ENCODE data around the gene SCAPER. TPM values are rescaled to one million over a fixed set of nuclear protein-coding genes. Genes with fewer than 3 reads are reported as not detected.

The SCAPER gene
- total RNA-seq, 3 donors from 2014 or later, result 15.8 to 33.1 (median 33.0) TPM

DNA sequence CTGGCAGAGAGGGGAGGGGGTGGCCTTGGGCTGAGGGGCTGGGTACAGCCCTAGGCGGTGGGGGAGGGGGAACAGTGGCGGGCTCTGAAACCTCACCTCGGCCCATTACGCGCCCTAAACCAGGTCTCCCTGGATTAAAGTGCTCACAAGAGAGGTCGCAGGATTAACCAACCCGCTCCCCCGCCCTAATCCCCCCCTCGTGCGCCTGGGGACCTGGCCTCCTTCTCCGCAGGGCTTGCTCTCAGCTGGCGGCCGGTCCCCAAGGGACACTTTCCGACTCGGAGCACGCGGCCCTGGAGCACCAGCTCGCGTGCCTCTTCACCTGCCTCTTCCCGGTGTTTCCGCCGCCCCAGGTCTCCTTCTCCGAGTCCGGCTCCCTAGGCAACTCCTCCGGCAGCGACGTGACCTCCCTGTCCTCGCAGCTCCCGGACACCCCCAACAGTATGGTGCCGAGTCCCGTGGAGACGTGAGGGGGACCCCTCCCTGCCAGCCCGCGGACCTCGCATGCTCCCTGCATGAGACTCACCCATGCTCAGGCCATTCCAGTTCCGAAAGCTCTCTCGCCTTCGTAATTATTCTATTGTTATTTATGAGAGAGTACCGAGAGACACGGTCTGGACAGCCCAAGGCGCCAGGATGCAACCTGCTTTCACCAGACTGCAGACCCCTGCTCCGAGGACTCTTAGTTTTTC, 563.6 kb downstream of the SCAPER start:
- Histone ChIP-seq H3K36me3 (ENCODE audit: low read depth) (no peaks in the 10 kb centered on the region), H3K4me3 (no peak overlapping the region), H3K9me3 (no peaks in the 10 kb centered on the region), H3K4me1 (ENCODE audit: low read depth) (peaks cover 43% of the 10 kb centered on the region)
- intact Hi-C loops (cut with DNase I, micrococcal nuclease), result no loop called here
- peak in 2 of 3 donors; percentile 30 to 66 for DNase-seq
- TF ChIP-seq, protein P1, sequence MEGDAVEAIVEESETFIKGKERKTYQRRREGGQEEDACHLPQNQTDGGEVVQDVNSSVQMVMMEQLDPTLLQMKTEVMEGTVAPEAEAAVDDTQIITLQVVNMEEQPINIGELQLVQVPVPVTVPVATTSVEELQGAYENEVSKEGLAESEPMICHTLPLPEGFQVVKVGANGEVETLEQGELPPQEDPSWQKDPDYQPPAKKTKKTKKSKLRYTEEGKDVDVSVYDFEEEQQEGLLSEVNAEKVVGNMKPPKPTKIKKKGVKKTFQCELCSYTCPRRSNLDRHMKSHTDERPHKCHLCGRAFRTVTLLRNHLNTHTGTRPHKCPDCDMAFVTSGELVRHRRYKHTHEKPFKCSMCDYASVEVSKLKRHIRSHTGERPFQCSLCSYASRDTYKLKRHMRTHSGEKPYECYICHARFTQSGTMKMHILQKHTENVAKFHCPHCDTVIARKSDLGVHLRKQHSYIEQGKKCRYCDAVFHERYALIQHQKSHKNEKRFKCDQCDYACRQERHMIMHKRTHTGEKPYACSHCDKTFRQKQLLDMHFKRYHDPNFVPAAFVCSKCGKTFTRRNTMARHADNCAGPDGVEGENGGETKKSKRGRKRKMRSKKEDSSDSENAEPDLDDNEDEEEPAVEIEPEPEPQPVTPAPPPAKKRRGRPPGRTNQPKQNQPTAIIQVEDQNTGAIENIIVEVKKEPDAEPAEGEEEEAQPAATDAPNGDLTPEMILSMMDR (IDR thresholded peaks at IDR 0.05), result no peak
- ATAC-seq, result peak; percentile 17

DNA sequence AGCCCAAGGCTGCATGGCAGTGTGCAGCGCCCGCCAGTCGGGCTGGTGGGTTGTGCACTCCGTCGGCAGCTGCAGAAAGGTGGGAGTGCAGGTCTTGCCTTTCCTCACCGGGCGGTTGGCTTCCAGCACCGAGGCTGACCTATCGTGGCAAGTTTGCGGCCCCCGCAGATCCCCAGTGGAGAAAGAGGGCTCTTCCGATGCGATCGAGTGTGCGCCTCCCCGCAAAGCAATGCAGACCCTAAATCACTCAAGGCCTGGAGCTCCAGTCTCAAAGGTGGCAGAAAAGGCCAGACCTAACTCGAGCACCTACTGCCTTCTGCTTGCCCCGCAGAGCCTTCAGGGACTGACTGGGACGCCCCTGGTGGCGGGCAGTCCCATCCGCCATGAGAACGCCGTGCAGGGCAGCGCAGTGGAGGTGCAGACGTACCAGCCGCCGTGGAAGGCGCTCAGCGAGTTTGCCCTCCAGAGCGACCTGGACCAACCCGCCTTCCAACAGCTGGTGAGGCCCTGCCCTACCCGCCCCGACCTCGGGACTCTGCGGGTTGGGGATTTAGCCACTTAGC, 564.3 kb downstream of the SCAPER start:
- H3K4me1 ChIP-seq (ENCODE audit: low read depth), result peaks cover 49% of the 10 kb centered on the region
- DNase-seq, result peak; percentile 46 to 75 (median 67)

DNA sequence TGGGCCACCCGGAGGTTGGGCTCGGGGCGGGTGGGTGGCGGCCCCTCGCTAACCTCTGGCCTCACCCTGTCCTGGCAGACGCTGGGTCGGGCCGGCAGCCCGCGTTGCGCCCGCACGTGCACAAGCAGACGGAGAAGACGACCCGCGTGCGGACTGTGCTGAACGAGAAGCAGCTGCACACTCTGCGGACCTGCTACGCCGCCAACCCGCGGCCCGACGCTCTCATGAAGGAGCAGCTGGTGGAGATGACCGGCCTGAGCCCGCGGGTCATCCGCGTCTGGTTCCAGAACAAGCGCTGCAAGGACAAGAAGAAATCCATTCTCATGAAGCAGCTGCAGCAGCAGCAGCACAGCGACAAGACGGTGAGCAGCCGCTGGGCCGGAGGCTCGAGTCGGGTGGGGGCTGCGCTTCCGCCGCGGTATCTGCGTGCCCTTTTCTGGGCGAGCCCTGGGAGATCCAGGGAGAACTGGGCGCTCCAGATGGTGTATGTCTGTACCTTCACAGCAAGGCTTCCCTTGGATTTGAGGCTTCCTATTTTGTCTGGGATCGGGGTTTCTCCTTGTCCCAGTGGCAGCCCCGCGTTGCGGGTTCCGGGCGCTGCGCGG, 564.8 kb downstream of the SCAPER start:
- peaks cover 52% of the 10 kb centered on the region for H3K4me1 ChIP-seq (ENCODE audit: low read depth)
- H3K36me3 ChIP-seq (ENCODE audit: low read depth), result no peaks in the 10 kb centered on the region
- ATAC-seq (peak; percentile 18), DNase-seq (peak in 2 of 3 donors; percentile 46 to 64)
- H3K4me3 ChIP-seq, result no peak overlapping the region
- TF ChIP-seq, protein P1 (IDR thresholded peaks at IDR 0.05), result no peak
- intact Hi-C loops (cut with DNase I, micrococcal nuclease), result no loop called here
- H3K9me3 ChIP-seq, result no peaks in the 10 kb centered on the region

More for the DNA sequence above, 564.3 kb downstream of the SCAPER start:
- no peak overlapping the region for H3K4me3 ChIP-seq
- intact Hi-C loops (cut with DNase I, micrococcal nuclease), result no loop called here
- H3K36me3 ChIP-seq (ENCODE audit: low read depth), result no peaks in the 10 kb centered on the region
- no peaks in the 10 kb centered on the region for H3K9me3 ChIP-seq
- TF ChIP-seq, protein P1 (IDR thresholded peaks at IDR 0.05), result no peak
- ATAC-seq, result peak; percentile 50

DNA sequence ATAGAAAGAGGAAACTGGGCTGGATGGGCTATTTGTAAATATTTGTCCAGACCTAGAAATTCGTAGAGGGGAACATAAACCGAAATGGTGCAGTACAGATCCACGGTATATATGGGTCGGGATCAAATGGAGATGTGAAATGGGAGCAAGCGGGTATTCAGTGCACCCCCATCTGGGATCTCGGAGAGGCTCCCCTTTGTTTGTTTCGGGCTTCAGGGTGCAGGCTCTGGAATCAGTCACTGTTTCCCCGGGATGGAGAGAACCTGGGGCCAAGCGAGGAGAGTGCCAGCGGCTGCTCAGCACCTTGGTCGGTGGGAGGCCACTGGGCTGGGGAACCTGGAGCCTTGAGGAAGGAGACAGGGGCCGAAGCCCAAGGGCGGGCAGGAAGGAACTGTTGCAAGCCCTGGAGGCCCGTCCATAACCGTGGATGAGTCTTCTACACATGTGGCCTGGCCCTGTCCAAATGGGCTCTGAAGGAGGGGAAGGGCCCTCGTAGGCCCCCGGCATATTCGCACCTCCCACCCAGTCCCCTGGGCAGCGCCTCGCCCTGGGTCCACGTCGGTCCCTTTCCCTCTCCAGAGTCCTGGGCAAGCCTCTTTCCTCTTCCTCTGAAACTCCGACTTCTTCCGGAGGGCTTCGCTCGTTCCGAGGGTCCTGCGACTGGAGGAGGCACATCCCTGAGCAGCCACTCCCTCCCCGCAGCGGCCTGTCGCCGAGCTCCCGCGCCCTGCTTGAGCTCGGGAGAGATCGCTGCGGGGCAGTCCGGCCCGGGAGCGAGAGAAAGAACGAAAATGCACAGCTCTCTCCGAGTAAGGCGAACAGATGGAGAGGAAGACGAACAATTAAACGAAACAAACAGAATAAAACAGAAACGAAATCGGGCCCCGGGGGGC, 565.6 kb downstream of the SCAPER start:
- ATAC-seq (no peak), DNase-seq (peak in 2 of 3 donors; percentile 19 to 46)
- H3K4me3 ChIP-seq, result no peak overlapping the region
- H3K4me1 ChIP-seq (ENCODE audit: low read depth), result peaks cover 55% of the 10 kb centered on the region
- intact Hi-C loops (cut with DNase I, micrococcal nuclease), result loop anchor here in 1 of 2 donors (10.0 kb wide), 1 partner anchor 155 kb away; no protein-coding TSS in a partner anchor
- no peaks in the 10 kb centered on the region for H3K9me3 ChIP-seq
- H3K36me3 ChIP-seq (ENCODE audit: low read depth), result no peaks in the 10 kb centered on the region
- TF ChIP-seq, protein P1 (IDR thresholded peaks at IDR 0.05), result no peak
